BLaER1 (cell line): ENCODE measurements around the gene RSAD1.

Experiments used
- H3K27ac ChIP-seq: shearing (Covaris generic); formaldehyde crosslinking; 2 replicates; pipeline ENCODE4 v1.8.1; 2022
- H3K27me3 ChIP-seq: shearing (Covaris generic); formaldehyde crosslinking; 2 replicates; pipeline ENCODE4 v1.8.1; 2022
- H3K36me3 ChIP-seq: shearing (Covaris generic); formaldehyde crosslinking; 2 replicates; pipeline ENCODE4 v1.8.1; 2022
- H3K4me1 ChIP-seq: shearing (Covaris generic); formaldehyde crosslinking; 2 replicates; pipeline ENCODE4 v1.8.1; 2022
- H3K4me2 ChIP-seq: shearing (Covaris generic); formaldehyde crosslinking; 2 replicates; pipeline ENCODE4 v1.8.1; 2022
- H3K4me3 ChIP-seq: shearing (Covaris generic); formaldehyde crosslinking; 2 replicates; pipeline ENCODE4 v1.8.1; 2022
- H3K9ac ChIP-seq: shearing (Covaris generic); formaldehyde crosslinking; 2 replicates; pipeline ENCODE4 v1.8.1; 2022
- H3K9me3 ChIP-seq: shearing (Covaris generic); formaldehyde crosslinking; 2 replicates; pipeline ENCODE4 v1.8.1; 2022
- H4K20me1 ChIP-seq: shearing (Covaris generic); formaldehyde crosslinking; 2 replicates; pipeline ENCODE4 v1.8.1; 2022
- Cebpa-rat ChIP-seq: shearing (Covaris generic); IDR thresholded peaks from 2 replicates; pipeline ENCODE4 v1.8.1; 2022

The RSAD1 gene

GRCh38 chr17:50517011-50517410, 38.4 kb downstream of the RSAD1 start:
- H3K9ac ChIP-seq = no peak overlapping the region
- no peak overlapping the region for H3K4me2 ChIP-seq

GRCh38 chr17:50517504-50518383, 39.1 kb downstream of the RSAD1 start:
- H3K4me2 ChIP-seq = no peak overlapping the region
- no peaks in the 10 kb centered on the region for H3K36me3 ChIP-seq
- no peak overlapping the region for H3K9ac ChIP-seq
- no peak overlapping the region for H3K27ac ChIP-seq
- H3K4me3 ChIP-seq = no peak overlapping the region
- H4K20me1 ChIP-seq = no peaks in the 10 kb centered on the region
- no peaks in the 10 kb centered on the region for H3K9me3 ChIP-seq
- H3K4me1 ChIP-seq = peaks cover 15% of the 10 kb centered on the region
- H3K27me3 ChIP-seq = no peaks in the 10 kb centered on the region
- no peak for TF ChIP-seq Cebpa-rat

More at GRCh38 chr17:50517011-50517410, 38.4 kb downstream of the RSAD1 start:
- Histone ChIP-seq H4K20me1 (no peaks in the 10 kb centered on the region), H3K4me1 (peaks cover 15% of the 10 kb centered on the region), H3K4me3 (no peak overlapping the region), H3K27ac (no peak overlapping the region), H3K36me3 (no peaks in the 10 kb centered on the region), H3K27me3 (no peaks in the 10 kb centered on the region), H3K9me3 (no peaks in the 10 kb centered on the region)
- no peak for TF ChIP-seq Cebpa-rat

GRCh38 chr17:50518384-50519023, 39.8 kb downstream of the RSAD1 start:
- Histone ChIP-seq H3K4me1 (peaks cover 15% of the 10 kb centered on the region), H3K4me3 (no peak overlapping the region), H3K27ac (no peak overlapping the region), H3K27me3 (no peaks in the 10 kb centered on the region), H3K4me2 (no peak overlapping the region), H3K9me3 (no peaks in the 10 kb centered on the region), H3K9ac (no peak overlapping the region), H4K20me1 (no peaks in the 10 kb centered on the region), H3K36me3 (no peaks in the 10 kb centered on the region)
- TF ChIP-seq Cebpa-rat = no peak

GRCh38 chr17:50519141-50519834, 40.6 kb downstream of the RSAD1 start:
- Histone ChIP-seq H4K20me1 (no peaks in the 10 kb centered on the region), H3K27ac (no peak overlapping the region), H3K4me3 (no peak overlapping the region), H3K4me1 (peaks cover 15% of the 10 kb centered on the region), H3K36me3 (no peaks in the 10 kb centered on the region), H3K4me2 (no peak overlapping the region), H3K9ac (no peak overlapping the region), H3K9me3 (no peaks in the 10 kb centered on the region), H3K27me3 (no peaks in the 10 kb centered on the region)
- TF ChIP-seq Cebpa-rat = no peak

- Histone ChIP-seq H3K4me2 (no peak overlapping the region), H3K27ac (no peak overlapping the region), H3K36me3 (no peaks in the 10 kb centered on the region), H3K9me3 (no peaks in the 10 kb centered on the region), H3K4me3 (no peak overlapping the region), H3K27me3 (no peaks in the 10 kb centered on the region), H3K4me1 (peaks cover 7% of the 10 kb centered on the region), H4K20me1 (no peaks in the 10 kb centered on the region), H3K9ac (no peak overlapping the region)
- no peak for TF ChIP-seq Cebpa-rat
These were observed 41.8 kb downstream of the RSAD1 start for GRCh38 chr17:50520483-50520882.

- Histone ChIP-seq H4K20me1 (no peaks in the 10 kb centered on the region), H3K36me3 (no peaks in the 10 kb centered on the region), H3K4me3 (no peak overlapping the region), H3K9me3 (no peaks in the 10 kb centered on the region), H3K9ac (no peak overlapping the region), H3K4me2 (no peak overlapping the region), H3K27ac (no peak overlapping the region), H3K27me3 (no peaks in the 10 kb centered on the region), H3K4me1 (no peaks in the 10 kb centered on the region)
- TF ChIP-seq Cebpa-rat = no peak
These were observed 42.9 kb downstream of the RSAD1 start for GRCh38 chr17:50521514-50521913.

GRCh38 chr17:50522766-50523165, 44.1 kb downstream of the RSAD1 start:
- Histone ChIP-seq H3K4me1 (peaks cover 9% of the 10 kb centered on the region), H3K27ac (no peak overlapping the region), H3K27me3 (no peaks in the 10 kb centered on the region), H3K4me2 (no peak overlapping the region), H3K9me3 (no peaks in the 10 kb centered on the region), H4K20me1 (no peaks in the 10 kb centered on the region), H3K9ac (no peak overlapping the region), H3K36me3 (no peaks in the 10 kb centered on the region), H3K4me3 (no peak overlapping the region)
- no peak for TF ChIP-seq Cebpa-rat

GRCh38 chr17:50523208-50523607, 44.5 kb downstream of the RSAD1 start:
- Histone ChIP-seq H3K4me3 (no peak overlapping the region), H3K4me2 (no peak overlapping the region), H3K36me3 (no peaks in the 10 kb centered on the region), H3K27ac (no peak overlapping the region), H3K4me1 (peaks cover 11% of the 10 kb centered on the region), H3K27me3 (no peaks in the 10 kb centered on the region), H3K9ac (no peak overlapping the region), H4K20me1 (no peaks in the 10 kb centered on the region), H3K9me3 (no peaks in the 10 kb centered on the region)
- no peak for TF ChIP-seq Cebpa-rat

GRCh38 chr17:50524838-50525237, 46.2 kb downstream of the RSAD1 start:
- no peaks in the 10 kb centered on the region for H3K9me3 ChIP-seq
- no peak overlapping the region for H3K9ac ChIP-seq

More at GRCh38 chr17:50524838-50525237, 46.2 kb downstream of the RSAD1 start:
- TF ChIP-seq Cebpa-rat = no peak
- H3K27ac ChIP-seq = no peak overlapping the region
- no peaks in the 10 kb centered on the region for H3K27me3 ChIP-seq
- H3K4me1 ChIP-seq = peaks cover 11% of the 10 kb centered on the region
- no peak overlapping the region for H3K4me2 ChIP-seq
- no peaks in the 10 kb centered on the region for H4K20me1 ChIP-seq
- no peaks in the 10 kb centered on the region for H3K36me3 ChIP-seq
- H3K4me3 ChIP-seq = no peak overlapping the region
